ENCODE data around the gene UPK3A. TPM values are rescaled to one million over a fixed set of nuclear protein-coding genes. Genes with fewer than 3 reads are reported as not detected.
"Not testable (repeated sequence)": the region's sequence is repeated elsewhere in the genome, so short reads cannot be mapped to it uniquely, and the experiment has no call there.

UPK3A gene
- total RNA-seq, 3 donors from 2014 or later, result 0.67 TPM; not detected in 2

GRCh38 chr22:45320357-45320976 is 35.7 kb downstream of the UPK3A start:
- ATAC-seq, result no peak
- no peak for TF ChIP-seq CTCF (IDR thresholded peaks at IDR 0.05)

DNA sequence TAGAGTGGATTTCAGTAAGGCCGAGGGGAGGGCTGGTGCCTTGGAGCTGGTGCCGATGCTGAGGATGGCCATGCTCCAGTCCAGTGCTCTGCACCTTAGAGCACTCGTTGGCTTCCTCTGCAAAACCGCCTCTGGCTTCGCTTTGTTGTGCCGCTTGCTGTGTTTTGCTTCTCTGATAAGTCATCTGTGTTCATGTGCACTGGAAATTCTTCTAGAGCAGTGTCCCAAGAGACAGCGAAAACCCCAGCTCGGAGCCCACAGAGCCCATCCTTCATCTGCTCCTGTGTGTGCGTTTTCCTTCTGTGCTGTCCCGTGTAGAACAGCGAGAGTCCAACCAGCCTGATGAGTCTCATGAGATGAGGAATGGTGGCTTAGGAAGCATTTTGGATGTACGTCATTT is 37.1 kb downstream of the UPK3A start:
- TF ChIP-seq CTCF (IDR thresholded peaks at IDR 0.05), result no peak
- H3K9me3 ChIP-seq, result no peaks in the 10 kb centered on the region
- H3K4me3 ChIP-seq, result no peak overlapping the region
- peaks cover 27% of the 10 kb centered on the region for H3K4me1 ChIP-seq (ENCODE audit: low read depth)
- H3K36me3 ChIP-seq (ENCODE audit: low read depth), result no peaks in the 10 kb centered on the region
- DNase-seq (no peak), ATAC-seq (no peak)
- intact Hi-C loops (cut with DNase I, micrococcal nuclease), result no loop called here

More at GRCh38 chr22:45320357-45320976, 35.7 kb downstream of the UPK3A start:
- Histone ChIP-seq H3K9me3 (no peaks in the 10 kb centered on the region), H3K4me1 (ENCODE audit: low read depth) (peaks cover 27% of the 10 kb centered on the region), H3K36me3 (ENCODE audit: low read depth) (no peaks in the 10 kb centered on the region), H3K4me3 (no peak overlapping the region)
- DNase-seq, result no peak
- intact Hi-C loops (cut with DNase I, micrococcal nuclease), result no loop called here

DNA sequence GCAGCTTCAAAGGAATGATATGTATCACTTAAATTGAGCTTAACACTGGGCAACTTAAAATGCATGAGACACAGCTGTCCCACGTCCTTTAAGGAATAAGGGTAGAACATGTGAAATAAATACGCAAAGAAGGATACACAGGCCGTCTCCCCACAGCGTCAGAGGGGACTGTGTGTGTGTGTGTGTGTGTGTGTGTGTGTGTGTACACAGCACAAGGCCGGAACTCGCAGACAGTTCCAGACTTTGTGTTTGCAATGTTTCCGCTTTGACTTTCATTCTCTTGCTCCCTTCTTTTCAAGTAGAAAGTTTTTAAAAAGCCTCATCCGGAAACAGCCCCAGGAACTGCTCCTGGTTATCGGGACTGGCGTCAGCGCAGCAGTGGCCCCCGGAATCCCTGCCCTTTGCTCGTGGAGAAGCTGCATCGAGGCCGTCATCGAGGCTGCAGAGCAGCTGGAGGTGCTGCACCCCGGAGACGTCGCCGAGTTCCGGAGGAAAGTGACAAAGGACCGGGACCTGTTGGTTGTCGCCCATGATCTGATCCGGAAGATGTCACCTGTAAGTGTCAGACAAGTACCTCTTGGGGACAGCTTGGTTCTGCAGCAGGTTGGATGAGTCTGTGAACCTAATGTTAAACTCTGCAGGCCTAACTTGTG is 38.2 kb downstream of the UPK3A start:
- TF ChIP-seq CTCF (IDR thresholded peaks at IDR 0.05), result no peak
- H3K9me3 ChIP-seq, result no peaks in the 10 kb centered on the region
- H3K4me3 ChIP-seq, result no peak overlapping the region
- no peaks in the 10 kb centered on the region for H3K36me3 ChIP-seq (ENCODE audit: low read depth)
- intact Hi-C loops (cut with DNase I, micrococcal nuclease), result no loop called here
- no peak for ATAC-seq
- H3K4me1 ChIP-seq (ENCODE audit: low read depth), result peaks cover 17% of the 10 kb centered on the region
- no peak for DNase-seq

- ATAC-seq, result no peak
- H3K4me3 ChIP-seq, result no peak overlapping the region
- no peaks in the 10 kb centered on the region for H3K36me3 ChIP-seq (ENCODE audit: low read depth)
- H3K9me3 ChIP-seq, result no peaks in the 10 kb centered on the region
- intact Hi-C loops (cut with DNase I, micrococcal nuclease), result no loop called here
- no peak for DNase-seq
- TF ChIP-seq CTCF (IDR thresholded peaks at IDR 0.05), result no peak
- H3K4me1 ChIP-seq (ENCODE audit: low read depth), result peaks cover 13% of the 10 kb centered on the region
Measured at GRCh38 chr22:45323695-45324094, 38.9 kb downstream of the UPK3A start.

GRCh38 chr22:45324311-45324711 is 39.6 kb downstream of the UPK3A start:
- ATAC-seq, result no peak
- DNase-seq, result no peak
- TF ChIP-seq CTCF (IDR thresholded peaks at IDR 0.05), result no peak
- Histone ChIP-seq H3K4me3 (no peak overlapping the region), H3K36me3 (ENCODE audit: low read depth) (no peaks in the 10 kb centered on the region), H3K4me1 (ENCODE audit: low read depth) (peaks cover 6% of the 10 kb centered on the region), H3K9me3 (no peaks in the 10 kb centered on the region)
- intact Hi-C loops (cut with DNase I, micrococcal nuclease), result no loop called here

GRCh38 chr22:45328261-45328660 is 43.5 kb downstream of the UPK3A start:
- H3K36me3 ChIP-seq (ENCODE audit: low read depth); intact Hi-C loops (cut with DNase I, micrococcal nuclease); ATAC-seq; H3K4me3 ChIP-seq; H3K4me1 ChIP-seq (ENCODE audit: low read depth); DNase-seq; H3K9me3 ChIP-seq: not testable (repeated sequence)
